ENCODE results near the gene RASGRF1.
"Not testable (repeated sequence)": the region's sequence is repeated elsewhere in the genome, so short reads cannot be mapped to it uniquely, and the experiment has no call there.

GRCh38 chr15:78928176-78928575, 162.4 kb downstream of the RASGRF1 start:
- TF ChIP-seq POLR2AphosphoS5 (IDR thresholded peaks at IDR 0.05; ENCODE audit: low read depth, low read length); CTCF (IDR thresholded peaks at IDR 0.05); REST (IDR thresholded peaks at IDR 0.05; ENCODE audit: insufficient read depth in 1 of 2, low read depth in 2 of 2, low read length in 1 of 2); SIN3A (IDR thresholded peaks at IDR 0.05; ENCODE audit: borderline replicate concordance, insufficient read depth, low read depth, low read length); TCF7L2 (IDR thresholded peaks at IDR 0.05; ENCODE audit: low read depth, low read length): not testable (repeated sequence)

Data from Panc1 (cell line).